ENCODE measurements around the gene COL4A2. TPM values are rescaled to one million over a fixed set of nuclear protein-coding genes. Genes with fewer than 3 reads are reported as not detected.
"Not testable (repeated sequence)": the region's sequence is repeated elsewhere in the genome, so short reads cannot be mapped to it uniquely, and the experiment has no call there.

The COL4A2 gene
- total RNA-seq, 2 experiments from 2014 or later, result not detected

DNA sequence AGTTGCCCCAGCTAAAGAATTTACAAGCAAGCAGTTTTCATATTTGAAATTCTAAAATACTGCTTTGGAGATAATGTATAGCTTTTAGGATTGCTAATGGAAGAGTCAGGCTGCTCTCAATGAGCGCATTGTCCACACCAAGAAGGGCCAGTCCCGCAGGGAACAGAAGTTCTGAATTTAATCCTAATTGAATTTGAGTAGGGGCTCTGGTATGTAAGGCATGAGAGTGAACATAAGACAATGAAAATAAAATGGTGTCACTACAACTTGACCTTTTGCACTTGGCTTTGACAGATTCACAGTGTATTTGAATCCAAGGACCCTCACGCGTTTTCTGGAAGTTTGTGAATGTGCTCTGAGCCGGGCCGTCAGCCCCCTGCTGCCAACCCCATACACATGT lies 221.8 kb downstream of the COL4A2 start:
- H3K27ac Mint-ChIP-seq, result no peak overlapping the region
- CTCF ChIA-PET, result interaction anchor here (0.7 to 1.4 kb wide), 2 partner anchors 10 to 73 kb away, joined by 3 to 4 read pairs; no protein-coding TSS in a partner anchor
- peaks cover 27% of the 10 kb centered on the region for H3K4me1 Mint-ChIP-seq
- no peaks in the 10 kb centered on the region for H3K9me3 Mint-ChIP-seq
- H3K36me3 Mint-ChIP-seq (ENCODE audit: low read depth), result peaks cover under 1% of the 10 kb centered on the region
- H3K27me3 Mint-ChIP-seq, result no peaks in the 10 kb centered on the region
- DNase-seq, result no peak
- no peak overlapping the region for H3K4me3 Mint-ChIP-seq
- POLR2A ChIA-PET, result no interaction called here

GRCh38 chr13:110529522-110530311 lies 222.6 kb downstream of the COL4A2 start:
- no peaks in the 10 kb centered on the region for H3K36me3 Mint-ChIP-seq (ENCODE audit: low read depth)
- no peaks in the 10 kb centered on the region for H3K9me3 Mint-ChIP-seq
- ChIA-PET CTCF (no interaction called here), POLR2A (no interaction called here)
- H3K27me3 Mint-ChIP-seq, result no peaks in the 10 kb centered on the region
- H3K4me3 Mint-ChIP-seq, result no peak overlapping the region
- no peak for DNase-seq
- H3K4me1 Mint-ChIP-seq, result peaks cover 19% of the 10 kb centered on the region
- H3K27ac Mint-ChIP-seq, result no peak overlapping the region

- POLR2A ChIA-PET, result no interaction called here
- no peaks in the 10 kb centered on the region for H3K27me3 Mint-ChIP-seq
- no peak overlapping the region for H3K4me3 Mint-ChIP-seq
- no peaks in the 10 kb centered on the region for H3K36me3 Mint-ChIP-seq (ENCODE audit: low read depth)
- H3K4me1 Mint-ChIP-seq, result peaks cover 9% of the 10 kb centered on the region
- H3K27ac Mint-ChIP-seq, result no peak overlapping the region
- H3K9me3 Mint-ChIP-seq, result no peaks in the 10 kb centered on the region
- DNase-seq, result no peak
- CTCF ChIA-PET, result no interaction called here
Measured at GRCh38 chr13:110531100-110531499, 224.0 kb downstream of the COL4A2 start.

GRCh38 chr13:110531671-110532083 lies 224.6 kb downstream of the COL4A2 start:
- peaks cover 8% of the 10 kb centered on the region for H3K4me1 Mint-ChIP-seq
- no peak overlapping the region for H3K27ac Mint-ChIP-seq
- no peaks in the 10 kb centered on the region for H3K36me3 Mint-ChIP-seq (ENCODE audit: low read depth)
- CTCF ChIA-PET, result no interaction called here
- POLR2A ChIA-PET, result interaction anchor here (1.3 kb wide), 1 partner anchor 25 kb away, joined by 3 read pairs; no protein-coding TSS in a partner anchor
- H3K27me3 Mint-ChIP-seq, result no peaks in the 10 kb centered on the region
- H3K9me3 Mint-ChIP-seq, result no peaks in the 10 kb centered on the region
- no peak overlapping the region for H3K4me3 Mint-ChIP-seq
- no peak for DNase-seq

DNA sequence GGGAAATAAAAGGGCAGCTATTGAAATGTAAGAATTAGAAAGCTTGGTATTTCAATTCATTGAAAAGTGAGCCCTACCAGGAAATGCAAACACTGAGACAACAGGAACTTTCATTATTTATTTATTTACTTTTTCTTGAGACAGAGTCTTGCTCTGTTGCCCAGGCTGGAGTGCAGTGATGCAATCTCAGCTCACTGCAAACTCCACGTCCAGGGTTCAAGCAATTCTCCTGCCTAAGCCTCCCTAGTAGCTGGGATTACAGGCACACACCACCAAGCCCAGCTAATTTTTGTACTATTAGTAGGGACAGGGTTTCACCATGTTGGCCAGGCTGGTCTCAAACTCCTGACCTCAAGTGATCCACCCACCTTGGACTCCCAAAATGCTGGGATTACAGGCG lies 225.2 kb downstream of the COL4A2 start:
- H3K9me3 Mint-ChIP-seq; H3K27ac Mint-ChIP-seq; H3K4me1 Mint-ChIP-seq; H3K36me3 Mint-ChIP-seq (ENCODE audit: low read depth); CTCF ChIA-PET; H3K27me3 Mint-ChIP-seq; DNase-seq; H3K4me3 Mint-ChIP-seq: not testable (repeated sequence)
- POLR2A ChIA-PET, result interaction anchor here (1.3 kb wide), 1 partner anchor 24 kb away, joined by 3 read pairs; no protein-coding TSS in a partner anchor

GRCh38 chr13:110533771-110534670 lies 226.9 kb downstream of the COL4A2 start:
- Mint-ChIP-seq H3K9me3 (no peaks in the 10 kb centered on the region), H3K27me3 (no peaks in the 10 kb centered on the region), H3K36me3 (ENCODE audit: low read depth) (no peaks in the 10 kb centered on the region), H3K27ac (no peak overlapping the region), H3K4me3 (no peak overlapping the region), H3K4me1 (peaks cover 14% of the 10 kb centered on the region)
- ChIA-PET POLR2A (no interaction called here), CTCF (no interaction called here)
- no peak for DNase-seq

GRCh38 chr13:110535526-110535925 lies 228.4 kb downstream of the COL4A2 start:
- Mint-ChIP-seq H3K27me3 (no peaks in the 10 kb centered on the region), H3K4me1 (peaks cover 17% of the 10 kb centered on the region), H3K9me3 (no peaks in the 10 kb centered on the region), H3K36me3 (ENCODE audit: low read depth) (no peaks in the 10 kb centered on the region), H3K27ac (no peak overlapping the region), H3K4me3 (no peak overlapping the region)
- DNase-seq, result no peak
- ChIA-PET CTCF (interaction anchor here (0.6 kb wide), 1 partner anchor 45 kb away, joined by 3 read pairs; no protein-coding TSS in a partner anchor), POLR2A (interaction anchor here (1.2 kb wide), 1 partner anchor 15 kb away, joined by 3 read pairs; no protein-coding TSS in a partner anchor)

- H3K27me3 Mint-ChIP-seq, result no peaks in the 10 kb centered on the region
- H3K4me3 Mint-ChIP-seq, result no peak overlapping the region
- H3K4me1 Mint-ChIP-seq, result peaks cover 17% of the 10 kb centered on the region
- CTCF ChIA-PET, result interaction anchor here (0.6 to 1.3 kb wide), 3 partner anchors 21 to 44 kb away, joined by 3 read pairs; partner anchors contain the start of gene RAB20
- no peak overlapping the region for H3K27ac Mint-ChIP-seq
- DNase-seq, result no peak
- POLR2A ChIA-PET, result interaction anchor here (1.2 kb wide), 1 partner anchor 15 kb away, joined by 3 read pairs; no protein-coding TSS in a partner anchor
- H3K9me3 Mint-ChIP-seq, result no peaks in the 10 kb centered on the region
- H3K36me3 Mint-ChIP-seq (ENCODE audit: low read depth), result no peaks in the 10 kb centered on the region
Measured at GRCh38 chr13:110536006-110536693, 229.1 kb downstream of the COL4A2 start.

GRCh38 chr13:110538632-110539031 lies 231.5 kb downstream of the COL4A2 start:
- ChIA-PET CTCF (interaction anchor here (0.6 to 1.0 kb wide), 5 partner anchors 10 to 695 kb away, joined by 3 to 5 read pairs (median 4); no protein-coding TSS in a partner anchor), POLR2A (no interaction called here)
- Mint-ChIP-seq H3K36me3 (ENCODE audit: low read depth) (no peaks in the 10 kb centered on the region), H3K27ac (no peak overlapping the region), H3K27me3 (no peaks in the 10 kb centered on the region), H3K9me3 (no peaks in the 10 kb centered on the region), H3K4me1 (peaks cover 17% of the 10 kb centered on the region), H3K4me3 (no peak overlapping the region)
- no peak for DNase-seq

DNA sequence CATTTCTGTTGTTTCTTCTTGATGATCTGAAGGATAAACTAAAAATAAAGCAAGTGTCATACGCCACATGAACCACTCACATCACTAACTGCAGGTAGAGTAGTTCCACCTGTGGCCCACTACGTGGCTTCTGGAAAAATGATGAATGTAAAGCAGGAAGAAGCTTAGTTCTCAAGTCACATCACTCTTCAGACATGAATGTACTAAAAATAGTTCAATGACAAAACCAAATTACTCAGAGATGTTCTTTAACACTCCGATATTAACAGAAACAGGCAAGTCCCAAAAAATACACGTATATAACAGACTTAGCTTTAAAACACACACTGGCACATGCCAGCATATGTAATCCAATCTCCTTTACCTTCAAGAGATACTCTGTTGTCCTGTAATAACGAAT lies 232.8 kb downstream of the COL4A2 start:
- peaks cover 17% of the 10 kb centered on the region for H3K4me1 Mint-ChIP-seq

GRCh38 chr13:110540871-110541525 lies 233.9 kb downstream of the COL4A2 start:
- no peak overlapping the region for H3K4me3 Mint-ChIP-seq
- no peaks in the 10 kb centered on the region for H3K27me3 Mint-ChIP-seq
- H3K9me3 Mint-ChIP-seq, result no peaks in the 10 kb centered on the region
- POLR2A ChIA-PET, result no interaction called here
- peaks cover 14% of the 10 kb centered on the region for H3K4me1 Mint-ChIP-seq
- CTCF ChIA-PET, result interaction anchor here (1.1 kb wide), 1 partner anchor 10 kb away, joined by 4 read pairs; no protein-coding TSS in a partner anchor
- H3K27ac Mint-ChIP-seq, result no peak overlapping the region
- DNase-seq, result no peak
- H3K36me3 Mint-ChIP-seq (ENCODE audit: low read depth), result no peaks in the 10 kb centered on the region

More for the DNA sequence above, 232.8 kb downstream of the COL4A2 start:
- no peaks in the 10 kb centered on the region for H3K9me3 Mint-ChIP-seq
- DNase-seq, result no peak
- H3K27me3 Mint-ChIP-seq, result no peaks in the 10 kb centered on the region
- ChIA-PET POLR2A (no interaction called here), CTCF (interaction anchor here (0.8 to 1.1 kb wide), 2 partner anchors 12 to 16 kb away, joined by 4 read pairs; no protein-coding TSS in a partner anchor)
- H3K36me3 Mint-ChIP-seq (ENCODE audit: low read depth), result no peaks in the 10 kb centered on the region
- no peak overlapping the region for H3K27ac Mint-ChIP-seq
- H3K4me3 Mint-ChIP-seq, result no peak overlapping the region

DNA sequence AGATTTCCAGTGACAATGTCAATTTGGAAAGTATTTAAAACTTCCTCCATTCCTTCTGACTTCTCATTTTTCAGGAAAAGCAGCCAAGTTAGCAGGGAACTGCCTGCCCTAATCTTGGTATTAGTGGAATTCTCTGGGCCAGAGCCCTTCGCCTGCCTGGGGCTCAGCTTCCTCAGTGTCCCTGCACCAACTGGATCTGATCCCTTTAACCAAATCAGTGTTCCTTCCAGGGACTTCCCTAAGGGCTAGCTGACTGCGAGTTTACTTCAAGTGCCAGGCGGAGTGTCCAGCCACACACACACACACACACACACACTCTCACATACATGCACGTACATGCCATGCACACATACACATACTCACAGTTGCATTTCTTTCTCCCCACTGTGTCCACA lies 234.4 kb downstream of the COL4A2 start:
- peaks cover 9% of the 10 kb centered on the region for H3K4me1 Mint-ChIP-seq
- no peak for DNase-seq
- H3K4me3 Mint-ChIP-seq, result no peak overlapping the region
- no peaks in the 10 kb centered on the region for H3K27me3 Mint-ChIP-seq
- CTCF ChIA-PET, result interaction anchor here (0.6 kb wide), 1 partner anchor 72 kb away, joined by 8 read pairs; no protein-coding TSS in a partner anchor
- POLR2A ChIA-PET, result no interaction called here
- no peaks in the 10 kb centered on the region for H3K9me3 Mint-ChIP-seq
- H3K36me3 Mint-ChIP-seq (ENCODE audit: low read depth), result no peaks in the 10 kb centered on the region
- no peak overlapping the region for H3K27ac Mint-ChIP-seq
